A673 (cell line): ENCODE measurements around the gene HLCS.

Experiments used
- EZH2 ChIP-seq: fragments of 200-600 bp; sonication (generic); IDR thresholded peaks from 2 replicates; pipeline ENCODE4 v1.6.1; 2017; ENCODE audit warnings: borderline replicate concordance, low read depth, mild to moderate bottlenecking, mixed read lengths, antibody characterized with exemption, low read length; ENCODE audit not compliant: poor library complexity, severe bottlenecking
- TF ChIP-seq, protein P1 (sequence below): fragments of 300-800, 200-600 bp; sonication (generic); conservative IDR thresholded peaks from 2 replicates; pipeline ENCODE4 v1.5.1; 2017; ENCODE audit warnings: low read depth, mild to moderate bottlenecking, antibody characterized with exemption, low read length, moderate library complexity, mixed read lengths

DNA sequence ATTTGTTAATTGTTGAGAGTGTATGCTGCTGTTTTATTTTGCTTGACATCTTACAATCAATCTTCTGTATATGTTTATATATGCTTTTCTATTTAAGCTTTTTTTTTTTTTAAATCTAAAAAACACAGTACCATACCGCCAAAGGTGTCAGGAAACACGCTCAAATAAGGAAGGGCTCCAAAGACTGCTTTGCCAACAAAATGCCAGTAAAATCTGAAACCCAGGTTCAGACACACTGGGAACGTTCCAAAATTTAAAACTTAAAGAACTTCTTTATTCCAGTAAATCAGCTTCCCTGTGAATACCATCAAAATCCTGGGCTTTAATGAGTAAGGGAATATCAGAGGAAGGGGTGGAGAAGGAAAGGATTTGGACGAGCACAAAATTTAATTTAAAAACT lies 180.3 kb downstream of the HLCS start:
- no peak for TF ChIP-seq EZH2
- TF ChIP-seq, protein P1, sequence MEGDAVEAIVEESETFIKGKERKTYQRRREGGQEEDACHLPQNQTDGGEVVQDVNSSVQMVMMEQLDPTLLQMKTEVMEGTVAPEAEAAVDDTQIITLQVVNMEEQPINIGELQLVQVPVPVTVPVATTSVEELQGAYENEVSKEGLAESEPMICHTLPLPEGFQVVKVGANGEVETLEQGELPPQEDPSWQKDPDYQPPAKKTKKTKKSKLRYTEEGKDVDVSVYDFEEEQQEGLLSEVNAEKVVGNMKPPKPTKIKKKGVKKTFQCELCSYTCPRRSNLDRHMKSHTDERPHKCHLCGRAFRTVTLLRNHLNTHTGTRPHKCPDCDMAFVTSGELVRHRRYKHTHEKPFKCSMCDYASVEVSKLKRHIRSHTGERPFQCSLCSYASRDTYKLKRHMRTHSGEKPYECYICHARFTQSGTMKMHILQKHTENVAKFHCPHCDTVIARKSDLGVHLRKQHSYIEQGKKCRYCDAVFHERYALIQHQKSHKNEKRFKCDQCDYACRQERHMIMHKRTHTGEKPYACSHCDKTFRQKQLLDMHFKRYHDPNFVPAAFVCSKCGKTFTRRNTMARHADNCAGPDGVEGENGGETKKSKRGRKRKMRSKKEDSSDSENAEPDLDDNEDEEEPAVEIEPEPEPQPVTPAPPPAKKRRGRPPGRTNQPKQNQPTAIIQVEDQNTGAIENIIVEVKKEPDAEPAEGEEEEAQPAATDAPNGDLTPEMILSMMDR, result no peak
